ENCODE measurements around the gene TRIM46.

GRCh38 chr1:155130272-155131006 lies 43.2 kb upstream of the TRIM46 start:
- TF ChIP-seq CTCF (IDR thresholded peaks at IDR 0.05): no peak
- TF ChIP-seq EP300 (IDR thresholded peaks at IDR 0.05): no peak
